Measurements from ENCODE around the gene TAS2R60. TPM values are rescaled to one million over a fixed set of nuclear protein-coding genes. Genes with fewer than 3 reads are reported as not detected.

Gene TAS2R60
- total and polyA plus RNA-seq, 9 of the 15 experiments (the other 6 are each of a cell fraction or from before 2014, with no cell fraction given): 0.08 TPM; not detected in 8

- H3K27me3 ChIP-seq (ENCODE audit: control insufficient read depth in 2 of 2, insufficient read depth in 2 of 2, low read length in 2 of 2): peaks cover 54 to 85% of the 10 kb centered on the region in 2 experiments
- no peaks in the 10 kb centered on the region for H3K79me2 ChIP-seq (ENCODE audit: control insufficient read depth, insufficient read depth, low read length)
- no peaks in the 10 kb centered on the region for H3K9me3 ChIP-seq (replicated peaks; ENCODE audit: control insufficient read depth, insufficient read depth, low read depth, low read length)
- H3K4me2 ChIP-seq (ENCODE audit: insufficient read depth, low read length): no peak overlapping the region
- intact Hi-C loops (cut with micrococcal nuclease) (no loop called here), in situ Hi-C loops (cut with MboI) (no loop called here)
- H3K4me1 ChIP-seq (replicated peaks in 1 of 2; ENCODE audit: control insufficient read depth in 2 of 2, insufficient read depth in 2 of 2, low read length in 2 of 2): peaks cover 0 to 12% of the 10 kb centered on the region in 2 experiments; a peak in 2 of 5 replicates
- H4K20me1 ChIP-seq (replicated peaks; ENCODE audit: control insufficient read depth, insufficient read depth, low read length): peaks cover 11% of the 10 kb centered on the region
- no peak overlapping the region for H3K27ac ChIP-seq (ENCODE audit: extremely low read depth, low read depth, low read length)
- no peaks in the 10 kb centered on the region for H3K36me3 ChIP-seq (ENCODE audit: control insufficient read depth, insufficient read depth, low read length)
- FAIRE-seq (no peak), DNase-seq (ENCODE audit: extremely low read depth in 1 of 4, low spot score in 3 of 4) (no peak), ATAC-seq (peak; percentile 62)
- 0 out of 2 replicates have a peak, but pooled peaks have one; percentile 19 for TF ChIP-seq ETV1 (tag; conservative IDR thresholded peaks at IDR 0.05; ENCODE audit: low read depth)
- TF ChIP-seq NFIX (CRISPR knock-in tag; IDR thresholded peaks at IDR 0.05; ENCODE audit: low read depth): no peak
- TF ChIP-seq BHLHE40 (IDR thresholded peaks at IDR 0.05; ENCODE audit: low read length): peak; percentile 92
- peak in 2 of 3 experiments; percentile 21 to 31; a peak in 3 of 6 replicates for TF ChIP-seq CTCF (IDR thresholded peaks at IDR 0.05 in 2 of 3, conservative IDR thresholded peaks at IDR 0.05 in 1 of 3; ENCODE audit: insufficient read depth in 2 of 3, low read depth in 1 of 3, low read length in 3 of 3)
- TF ChIP-seq TAF1 (IDR thresholded peaks at IDR 0.05; ENCODE audit: control insufficient read depth, extremely low read depth, insufficient read depth, low read length, severe bottlenecking): no peak
- no peak for TF ChIP-seq SMAD1 (IDR thresholded peaks at IDR 0.05; ENCODE audit: low read depth, low read length, partially characterized antibody)
- peak; percentile 32; the same call in 1 of the 2 replicates for TF ChIP-seq USF2 (CRISPR knock-in tag; IDR thresholded peaks at IDR 0.05)
- peak; percentile 70 for TF ChIP-seq USF1 (CRISPR knock-in tag; IDR thresholded peaks at IDR 0.05)
- no peak for TF ChIP-seq ZBTB43 (CRISPR knock-in tag; IDR thresholded peaks at IDR 0.05)
- TF ChIP-seq TEAD4 (IDR thresholded peaks at IDR 0.05; ENCODE audit: low read length): no peak
- TF ChIP-seq TEAD4 (CRISPR knock-in tag; IDR thresholded peaks at IDR 0.05; ENCODE audit: borderline replicate concordance): no peak
- 2% methylated on average over 8 of the region's 8 CpGs for WGBS (ENCODE audit: insufficient coverage, low coverage, missing lambda C conversion rate)
- no peaks in the 10 kb centered on the region for H3K9me1 ChIP-seq (ENCODE audit: control insufficient read depth, insufficient read depth, low read length)
- CTCF ChIA-PET (ENCODE audit: low intra/inter-chr PET ratio): no interaction called here
- peak overlapping the region in 1 of 2 experiments; percentile 31; a peak in 1 of 4 replicates for H3K9ac ChIP-seq (ENCODE audit: insufficient read depth in 1 of 2, low read depth in 2 of 2, low read length in 2 of 2)
- no peak overlapping the region for H3K4me3 ChIP-seq
- BruUV-seq (replicated peaks): no TSS peak
- no peak overlapping the region for H2AFZ ChIP-seq (ENCODE audit: low read depth, low read length)
- POLR2A ChIA-PET: interaction anchor here (0.9 kb wide), 1 partner anchor 9 kb away, joined by 3 read pairs; no protein-coding TSS in a partner anchor
These were observed 44.1 kb upstream of the TAS2R60 start for GRCh38 chr7:143399151-143399550.
